GM21786 (cell line): ENCODE data around the gene KCNQ1.

Experiments
- ATAC-seq: cut with Tn5 transposase; IDR thresholded peaks from one replicate; pipeline ENCODE4 v1.9.1; 2021; ENCODE audit not compliant: unreplicated experiment

KCNQ1 gene

GRCh38 chr11:2657697-2658284 is 213.0 kb downstream of the KCNQ1 start:
- ATAC-seq: no peak

GRCh38 chr11:2660357-2660939 is 215.6 kb downstream of the KCNQ1 start:
- ATAC-seq: no peak

- ATAC-seq: no peak
Measured at GRCh38 chr11:2661173-2662023, 216.6 kb downstream of the KCNQ1 start.

- ATAC-seq: no peak
Measured at GRCh38 chr11:2662024-2662312, 217.2 kb downstream of the KCNQ1 start.

GRCh38 chr11:2662430-2663299 is 217.9 kb downstream of the KCNQ1 start:
- no peak for ATAC-seq

GRCh38 chr11:2663506-2663905 is 218.7 kb downstream of the KCNQ1 start:
- no peak for ATAC-seq

- ATAC-seq: no peak
Measured at GRCh38 chr11:2663915-2664314, 219.1 kb downstream of the KCNQ1 start.

- no peak for ATAC-seq
Measured at GRCh38 chr11:2664376-2664775, 219.6 kb downstream of the KCNQ1 start.

GRCh38 chr11:2664791-2665525 is 220.2 kb downstream of the KCNQ1 start:
- no peak for ATAC-seq

- no peak for ATAC-seq
Measured at GRCh38 chr11:2665526-2666400, 221.0 kb downstream of the KCNQ1 start.

- ATAC-seq: no peak
Measured at GRCh38 chr11:2666401-2666741, 221.6 kb downstream of the KCNQ1 start.

- ATAC-seq: no peak
Measured at GRCh38 chr11:2666828-2667570, 222.2 kb downstream of the KCNQ1 start.

GRCh38 chr11:2667940-2668339 is 223.1 kb downstream of the KCNQ1 start:
- ATAC-seq: no peak

- no peak for ATAC-seq
Measured at GRCh38 chr11:2668876-2669275, 224.1 kb downstream of the KCNQ1 start.

GRCh38 chr11:2669634-2670469 is 225.0 kb downstream of the KCNQ1 start:
- ATAC-seq: no peak

- no peak for ATAC-seq
Measured at GRCh38 chr11:2670541-2671100, 225.8 kb downstream of the KCNQ1 start.

- no peak for ATAC-seq
Measured at GRCh38 chr11:2671748-2672147, 226.9 kb downstream of the KCNQ1 start.
